IPS-18c (cell line): ENCODE data around the gene CDK2AP2.
"Not testable (repeated sequence)": the region's sequence is repeated elsewhere in the genome, so short reads cannot be mapped to it uniquely, and the experiment has no call there.

ENCODE experiments used
- H3K4me3 ChIP-seq: 2 replicates; pipeline ENCODE4 v1.7.0; 2013; ENCODE audit warnings: low read depth, mild to moderate bottlenecking, low read length, moderate library complexity; ENCODE audit not compliant: insufficient read depth
- H3K9me3 ChIP-seq: one replicate; pipeline ENCODE4 v1.6.1; 2013; ENCODE audit warnings: mild to moderate bottlenecking, low read length, moderate library complexity; ENCODE audit not compliant: control insufficient read depth, insufficient read depth

Gene CDK2AP2

GRCh38 chr11:67495234-67496005, 12.5 kb downstream of the CDK2AP2 start:
- Histone ChIP-seq H3K4me3 (no peak overlapping the region), H3K9me3 (no peaks in the 10 kb centered on the region)

- Histone ChIP-seq H3K4me3 (no peak overlapping the region), H3K9me3 (no peaks in the 10 kb centered on the region)
Observed at GRCh38 chr11:67494371-67495233, 13.4 kb downstream of the CDK2AP2 start.

- H3K9me3 ChIP-seq, result no peaks in the 10 kb centered on the region
- no peak overlapping the region for H3K4me3 ChIP-seq
Observed at GRCh38 chr11:67493548-67494370, 14.2 kb downstream of the CDK2AP2 start.

DNA sequence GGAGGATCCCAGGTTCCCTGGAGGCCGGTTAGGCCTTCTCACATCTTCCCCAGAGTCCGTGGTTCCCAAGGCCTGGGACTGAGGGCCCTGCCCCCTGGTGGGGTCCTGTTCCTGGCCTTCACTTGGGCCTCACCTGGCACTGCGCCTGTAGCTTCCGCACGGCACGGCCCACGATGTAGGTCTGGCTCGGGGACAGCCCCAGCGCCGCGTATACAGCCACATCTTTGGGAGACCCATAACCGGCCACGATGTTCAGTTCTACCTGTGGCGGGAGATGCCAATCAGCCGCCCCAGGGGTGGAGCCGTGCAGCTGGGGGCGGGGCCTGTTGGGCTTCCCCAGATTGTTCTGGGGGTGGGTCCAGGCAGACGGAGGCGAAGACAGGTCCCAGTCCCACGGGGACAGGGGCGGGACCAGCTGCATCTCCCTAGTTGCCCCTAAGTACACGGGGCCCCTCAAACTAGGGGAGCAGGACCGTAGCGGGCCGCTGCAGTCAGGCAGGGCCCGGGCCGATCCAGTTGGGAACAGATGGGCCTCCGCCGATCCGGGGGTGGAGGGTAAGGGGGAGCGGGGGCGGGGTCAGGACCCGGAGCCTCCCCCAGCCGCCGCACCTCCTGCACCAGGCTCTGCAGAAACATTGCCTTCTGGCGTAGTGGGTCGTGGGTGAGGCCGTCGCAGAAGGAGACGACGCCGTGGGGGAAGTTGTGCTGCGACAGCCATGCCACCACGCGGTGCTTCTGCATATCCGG, 15.0 kb downstream of the CDK2AP2 start:
- H3K9me3 ChIP-seq, result no peaks in the 10 kb centered on the region

DNA sequence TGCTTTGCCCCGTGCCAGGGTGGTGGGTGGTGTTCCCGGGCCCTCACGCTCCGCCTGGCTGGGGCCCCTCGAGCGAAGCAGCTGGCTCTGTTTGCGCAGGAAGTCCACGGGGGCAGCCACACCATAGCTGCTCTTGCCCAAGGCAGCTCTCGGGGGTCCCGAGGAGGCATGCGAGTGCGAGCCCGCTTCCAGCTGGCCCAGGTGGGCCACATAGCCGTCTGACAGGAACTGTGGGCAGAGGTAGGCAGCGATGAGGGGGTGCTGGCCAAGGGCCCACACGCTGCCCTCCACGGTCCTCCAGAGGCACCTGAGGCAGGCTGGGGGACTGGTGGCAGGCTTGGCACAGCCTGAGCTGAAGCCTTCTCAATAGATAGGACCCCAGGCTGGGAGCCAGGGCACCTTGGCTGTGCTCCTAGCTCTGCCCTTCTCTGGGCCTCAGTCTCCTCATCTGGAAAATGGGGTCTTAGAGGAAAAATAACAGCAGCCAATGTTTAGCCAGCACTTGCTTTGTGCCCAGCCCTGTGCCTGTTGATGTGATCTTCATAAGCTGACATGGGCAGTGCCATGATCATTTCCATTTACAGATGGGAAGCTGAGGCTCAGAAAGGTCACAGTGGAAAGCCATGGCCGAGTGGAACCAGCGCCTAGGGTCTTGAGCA, 15.8 kb downstream of the CDK2AP2 start:
- Histone ChIP-seq H3K4me3 (no peak overlapping the region; the same call in 1 of the 2 replicates), H3K9me3 (no peaks in the 10 kb centered on the region)

More for the DNA sequence above, 15.0 kb downstream of the CDK2AP2 start:
- no peak overlapping the region; the same call in 1 of the 2 replicates for H3K4me3 ChIP-seq

DNA sequence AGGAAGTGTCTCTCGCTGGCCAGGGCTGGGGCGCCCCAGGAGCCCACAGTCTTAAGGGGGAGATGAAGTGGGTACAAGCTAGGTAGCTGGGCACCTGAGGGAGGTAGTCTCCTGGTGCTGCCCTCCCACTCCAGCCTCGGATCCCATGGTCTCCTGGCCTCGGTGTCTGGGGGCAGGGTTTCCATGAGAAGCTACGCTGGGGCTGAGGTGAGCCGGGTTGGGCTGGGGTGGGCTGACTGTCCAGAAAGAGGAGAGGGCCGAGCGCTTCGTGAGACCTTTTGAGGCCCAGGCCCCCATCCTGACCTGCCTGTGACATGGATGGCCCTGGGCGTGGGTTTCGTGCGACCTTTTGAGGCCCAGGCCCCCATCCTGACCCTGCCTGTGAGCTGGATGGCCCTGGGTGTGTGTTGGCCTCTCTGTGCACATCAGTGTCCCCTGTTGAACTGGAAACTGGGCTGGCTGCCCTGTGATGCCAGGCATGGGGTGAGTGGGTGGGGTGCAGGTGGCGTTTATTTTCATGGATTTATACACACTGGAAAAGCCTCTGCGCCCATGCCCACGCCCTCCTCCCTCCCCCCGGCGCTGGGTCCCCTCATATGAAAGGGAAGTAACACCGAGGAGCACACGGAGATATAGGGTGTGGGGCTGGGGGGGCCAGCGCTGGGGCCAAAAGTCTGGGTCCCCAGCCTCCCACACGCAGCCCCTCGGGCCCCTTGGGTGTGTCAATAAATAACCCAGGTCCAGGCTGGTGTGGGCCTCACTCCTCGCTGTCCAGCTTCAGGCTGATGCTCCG, 16.5 kb downstream of the CDK2AP2 start:
- H3K9me3 ChIP-seq, result no peaks in the 10 kb centered on the region

GRCh38 chr11:67490727-67491065, 17.3 kb downstream of the CDK2AP2 start:
- H3K4me3 ChIP-seq, result no peak overlapping the region
- no peaks in the 10 kb centered on the region for H3K9me3 ChIP-seq

More for the DNA sequence above, 16.5 kb downstream of the CDK2AP2 start:
- H3K4me3 ChIP-seq, result no peak overlapping the region

GRCh38 chr11:67489885-67490726, 17.9 kb downstream of the CDK2AP2 start:
- H3K9me3 ChIP-seq, result no peaks in the 10 kb centered on the region
- no peak overlapping the region for H3K4me3 ChIP-seq

GRCh38 chr11:67489203-67489884, 18.6 kb downstream of the CDK2AP2 start:
- Histone ChIP-seq H3K9me3 (no peaks in the 10 kb centered on the region), H3K4me3 (no peak overlapping the region)

GRCh38 chr11:67486481-67487195, 21.3 kb downstream of the CDK2AP2 start:
- H3K4me3 ChIP-seq, result no peak overlapping the region
- H3K9me3 ChIP-seq, result no peaks in the 10 kb centered on the region

GRCh38 chr11:67485873-67486361, 22.0 kb downstream of the CDK2AP2 start:
- not testable (repeated sequence) for H3K9me3 ChIP-seq, H3K4me3 ChIP-seq

DNA sequence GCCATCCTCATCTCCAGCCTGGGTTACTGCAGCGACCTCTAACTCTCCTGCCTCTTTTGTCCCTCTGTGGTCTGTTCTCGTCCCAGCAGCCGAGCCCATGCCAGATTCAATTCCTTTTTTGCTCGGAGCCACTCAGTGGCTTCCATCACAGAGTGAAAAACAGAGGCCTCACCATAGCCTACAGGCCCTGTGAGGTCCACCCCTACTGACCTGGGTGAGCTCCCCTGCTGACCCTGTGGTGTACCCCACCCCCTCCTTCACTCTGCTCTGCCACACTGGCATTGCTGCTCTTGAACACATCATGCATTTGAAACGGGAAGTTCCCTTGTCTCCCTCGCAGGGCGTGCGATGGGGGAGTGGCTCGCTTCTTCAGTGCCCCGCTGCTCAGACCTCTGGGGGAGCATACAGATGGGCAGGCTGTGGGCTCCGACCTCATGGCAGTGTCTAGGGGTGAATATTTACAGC, 23.1 kb downstream of the CDK2AP2 start:
- Histone ChIP-seq H3K4me3 (no peak overlapping the region), H3K9me3 (no peaks in the 10 kb centered on the region)

GRCh38 chr11:67483831-67484665, 23.9 kb downstream of the CDK2AP2 start:
- no peaks in the 10 kb centered on the region for H3K9me3 ChIP-seq
- H3K4me3 ChIP-seq, result no peak overlapping the region
